GM12878 (cell line): ENCODE results near the gene PREB.

ENCODE experiments used
- CTCF ChIP-seq, 3 experiments: IDR thresholded peaks in 2 of 3; conservative IDR thresholded peaks in 1 of 3; 2 replicates each; pipeline ENCODE4 v1.5.1; 2011; ENCODE audit warnings: low read depth in 3 of 3, low read length in 3 of 3, mild to moderate bottlenecking in 3 of 3, control low read depth in 2 of 3, moderate library complexity in 2 of 3, inconsistent platforms in 1 of 3, mixed read lengths in 1 of 3; ENCODE audit not compliant: control insufficient read depth in 2 of 3, insufficient read depth in 1 of 3; ENCODE audit errors: extremely low read depth in 1 of 3
- NR2C2 ChIP-seq: IDR thresholded peaks from 2 replicates; pipeline ENCODE4 v1.6.1; 2011; ENCODE audit warnings: borderline replicate concordance, low read depth; ENCODE audit not compliant: control insufficient read depth, insufficient read length
- RAD21 ChIP-seq: IDR thresholded peaks from 2 replicates; pipeline ENCODE4 v1.6.1; 2011; ENCODE audit warnings: mild to moderate bottlenecking, low read depth, low read length, moderate library complexity; ENCODE audit not compliant: insufficient read depth
- RFX5 ChIP-seq: IDR thresholded peaks from 2 replicates; pipeline ENCODE4 v1.6.1; 2011; ENCODE audit warnings: low read depth, low read length, improper control_type of control experiment
- SIN3A ChIP-seq: IDR thresholded peaks from 2 replicates; pipeline ENCODE4 v1.6.1; 2012; ENCODE audit warnings: low read depth, low read length, improper control_type of control experiment
- SREBF2 ChIP-seq: IDR thresholded peaks from 2 replicates; pipeline ENCODE4 v1.6.1; 2012; ENCODE audit warnings: mild to moderate bottlenecking, low read length
- ZBTB33 ChIP-seq: fragments of 450-650 bp; IDR thresholded peaks from 2 replicates; pipeline ENCODE4 v1.6.1; 2017; ENCODE audit warnings: mild to moderate bottlenecking
- ZNF274 ChIP-seq: IDR thresholded peaks from one replicate; pipeline ENCODE4 v1.8.0; 2011; ENCODE audit not compliant: insufficient read length, insufficient read depth
- TF ChIP-seq, protein P1 (sequence below): fragments of 450-650 bp; IDR thresholded peaks from 2 replicates; pipeline ENCODE4 v1.6.1; 2016; ENCODE audit warnings: mild to moderate bottlenecking, moderate library complexity, borderline replicate concordance

DNA sequence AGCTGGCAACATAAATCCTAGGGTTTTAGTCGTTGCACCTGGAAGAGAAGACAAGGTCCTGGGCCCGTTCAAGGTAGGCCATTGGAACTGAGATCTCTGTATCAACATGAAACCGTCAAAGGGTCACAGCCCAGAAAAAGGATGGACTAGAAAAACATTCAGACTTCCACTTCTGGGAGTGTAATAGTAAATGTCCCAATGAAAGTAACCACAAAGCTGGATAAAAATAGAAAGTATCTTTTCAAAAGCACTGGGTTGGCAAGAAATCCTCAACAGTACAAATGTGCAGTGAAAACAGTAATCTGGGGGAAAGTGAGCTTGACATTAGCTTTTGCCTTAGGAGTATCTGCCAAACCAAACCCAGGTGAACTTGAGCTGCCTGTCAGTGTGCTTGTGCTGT, 28.5 kb downstream of the PREB start:
- TF ChIP-seq ZBTB33 (no peak), CTCF (IDR thresholded peaks at IDR 0.05 in 2 of 3, conservative IDR thresholded peaks at IDR 0.05 in 1 of 3; ENCODE audit: control insufficient read depth in 2 of 3, extremely low read depth in 1 of 3, insufficient read depth in 1 of 3, low read depth in 3 of 3, low read length in 3 of 3) (no peak), ZNF274 (no peak), SREBF2 (no peak), RFX5 (no peak), RAD21 (no peak), SIN3A (no peak), NR2C2 (no peak)
- TF ChIP-seq, protein P1, sequence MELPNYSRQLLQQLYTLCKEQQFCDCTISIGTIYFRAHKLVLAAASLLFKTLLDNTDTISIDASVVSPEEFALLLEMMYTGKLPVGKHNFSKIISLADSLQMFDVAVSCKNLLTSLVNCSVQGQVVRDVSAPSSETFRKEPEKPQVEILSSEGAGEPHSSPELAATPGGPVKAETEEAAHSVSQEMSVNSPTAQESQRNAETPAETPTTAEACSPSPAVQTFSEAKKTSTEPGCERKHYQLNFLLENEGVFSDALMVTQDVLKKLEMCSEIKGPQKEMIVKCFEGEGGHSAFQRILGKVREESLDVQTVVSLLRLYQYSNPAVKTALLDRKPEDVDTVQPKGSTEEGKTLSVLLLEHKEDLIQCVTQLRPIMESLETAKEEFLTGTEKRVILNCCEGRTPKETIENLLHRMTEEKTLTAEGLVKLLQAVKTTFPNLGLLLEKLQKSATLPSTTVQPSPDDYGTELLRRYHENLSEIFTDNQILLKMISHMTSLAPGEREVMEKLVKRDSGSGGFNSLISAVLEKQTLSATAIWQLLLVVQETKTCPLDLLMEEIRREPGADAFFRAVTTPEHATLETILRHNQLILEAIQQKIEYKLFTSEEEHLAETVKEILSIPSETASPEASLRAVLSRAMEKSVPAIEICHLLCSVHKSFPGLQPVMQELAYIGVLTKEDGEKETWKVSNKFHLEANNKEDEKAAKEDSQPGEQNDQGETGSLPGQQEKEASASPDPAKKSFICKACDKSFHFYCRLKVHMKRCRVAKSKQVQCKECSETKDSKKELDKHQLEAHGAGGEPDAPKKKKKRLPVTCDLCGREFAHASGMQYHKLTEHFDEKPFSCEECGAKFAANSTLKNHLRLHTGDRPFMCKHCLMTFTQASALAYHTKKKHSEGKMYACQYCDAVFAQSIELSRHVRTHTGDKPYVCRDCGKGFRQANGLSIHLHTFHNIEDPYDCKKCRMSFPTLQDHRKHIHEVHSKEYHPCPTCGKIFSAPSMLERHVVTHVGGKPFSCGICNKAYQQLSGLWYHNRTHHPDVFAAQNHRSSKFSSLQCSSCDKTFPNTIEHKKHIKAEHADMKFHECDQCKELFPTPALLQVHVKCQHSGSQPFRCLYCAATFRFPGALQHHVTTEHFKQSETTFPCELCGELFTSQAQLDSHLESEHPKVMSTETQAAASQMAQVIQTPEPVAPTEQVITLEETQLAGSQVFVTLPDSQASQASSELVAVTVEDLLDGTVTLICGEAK: no peak
